GM15510 (cell line): ENCODE data around the gene ADAM15.

Experiments
- POLR2A ChIP-seq: IDR thresholded peaks from 3 replicates; pipeline ENCODE4 v1.6.1; 2011; ENCODE audit warnings: borderline replicate concordance; ENCODE audit not compliant: insufficient read length; ENCODE audit errors: extremely low read depth

ADAM15 gene

GRCh38 chr1:155066777-155067176, 15.7 kb downstream of the ADAM15 start:
- no peak for TF ChIP-seq POLR2A

DNA sequence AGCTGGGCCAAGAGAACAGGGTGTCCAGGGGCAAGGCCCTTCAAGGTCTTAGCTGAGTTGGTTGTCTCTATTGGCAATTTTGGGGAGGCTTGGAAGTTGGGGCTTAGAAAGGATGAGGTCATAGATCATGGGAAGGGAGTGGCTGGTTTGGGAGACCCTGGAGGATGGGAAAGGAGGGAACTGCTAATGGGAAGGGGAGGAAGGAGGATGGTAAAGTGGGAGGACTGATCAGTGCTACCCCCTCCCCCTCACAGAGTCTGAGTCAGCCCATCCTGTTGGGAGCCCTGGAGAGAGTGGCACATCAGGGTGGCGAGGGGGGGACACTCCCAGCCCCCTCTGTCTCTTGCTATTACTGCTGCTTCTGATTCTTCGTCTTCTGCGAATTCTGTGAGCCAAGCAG, 17.5 kb downstream of the ADAM15 start:
- TF ChIP-seq POLR2A = no peak

DNA sequence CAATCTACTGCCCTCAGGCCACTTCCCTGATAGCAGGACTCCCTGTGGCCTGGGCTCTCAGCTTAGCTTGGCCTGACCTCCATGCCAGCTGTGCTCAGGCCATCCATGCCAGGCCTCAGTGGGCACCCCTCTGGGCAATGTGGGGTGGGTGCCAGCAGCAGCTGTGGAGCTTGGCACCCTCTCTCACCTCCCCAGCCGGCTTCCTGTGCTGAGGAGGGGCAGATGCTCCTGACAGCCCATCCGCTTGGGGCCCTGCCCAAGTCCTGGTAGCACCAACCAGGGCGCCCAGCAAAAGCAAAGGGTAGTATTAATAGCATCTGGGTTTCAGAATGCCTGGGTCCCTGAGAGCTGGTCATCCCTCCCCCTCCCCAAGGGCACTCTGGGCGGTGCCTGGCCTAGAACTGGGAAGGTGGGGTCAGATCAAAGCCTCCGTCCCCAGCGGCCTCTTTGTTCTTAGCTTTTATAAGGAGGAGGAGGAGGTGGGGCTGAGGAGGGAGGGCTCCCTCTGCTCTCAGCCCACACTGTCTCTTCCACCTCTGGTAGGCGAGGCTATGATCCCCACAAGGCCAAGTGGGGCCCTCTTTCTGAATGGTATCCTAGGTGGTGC, 18.5 kb downstream of the ADAM15 start:
- TF ChIP-seq POLR2A = no peak

- TF ChIP-seq POLR2A = no peak
These were observed 19.1 kb downstream of the ADAM15 start for GRCh38 chr1:155070158-155070621.

- no peak for TF ChIP-seq POLR2A
These were observed 19.8 kb downstream of the ADAM15 start for GRCh38 chr1:155070721-155071569.

- TF ChIP-seq POLR2A = no peak
These were observed 20.6 kb downstream of the ADAM15 start for GRCh38 chr1:155071701-155072100.

DNA sequence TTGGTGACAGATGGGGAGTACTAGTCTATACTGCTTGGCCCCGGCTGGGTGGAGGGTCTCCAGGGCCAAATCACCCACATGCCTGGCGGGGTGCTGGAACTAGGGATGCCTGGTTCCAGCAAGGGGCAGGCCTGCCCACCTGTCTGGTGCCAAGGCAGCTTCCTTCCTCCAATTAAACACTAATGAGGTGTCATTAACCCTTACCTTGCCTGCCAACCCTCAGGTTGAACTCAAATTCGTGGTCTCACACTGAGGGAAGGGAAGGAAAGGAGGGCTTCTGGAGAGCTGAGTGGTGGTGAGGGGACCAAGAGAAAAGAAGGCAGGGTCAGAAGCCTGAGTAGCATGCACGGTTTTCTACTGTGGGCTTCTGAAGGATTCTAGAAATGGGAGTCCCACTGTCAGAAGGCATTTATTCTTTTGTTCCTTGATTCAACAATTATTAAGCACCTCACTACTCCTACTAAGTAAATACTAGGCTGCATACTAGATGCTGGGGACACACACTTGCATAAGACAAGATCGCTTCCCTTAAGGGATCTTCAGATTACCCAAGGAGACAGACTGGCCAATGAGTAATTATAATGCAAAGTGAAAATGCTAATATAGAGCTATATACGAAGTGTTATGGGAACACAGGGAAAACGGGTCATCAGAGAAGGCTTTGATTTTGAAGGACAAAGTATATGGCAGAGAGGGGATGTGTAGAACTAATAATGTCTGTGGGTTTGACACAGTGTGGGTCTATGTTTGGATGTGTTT, 21.6 kb downstream of the ADAM15 start:
- TF ChIP-seq POLR2A = no peak

DNA sequence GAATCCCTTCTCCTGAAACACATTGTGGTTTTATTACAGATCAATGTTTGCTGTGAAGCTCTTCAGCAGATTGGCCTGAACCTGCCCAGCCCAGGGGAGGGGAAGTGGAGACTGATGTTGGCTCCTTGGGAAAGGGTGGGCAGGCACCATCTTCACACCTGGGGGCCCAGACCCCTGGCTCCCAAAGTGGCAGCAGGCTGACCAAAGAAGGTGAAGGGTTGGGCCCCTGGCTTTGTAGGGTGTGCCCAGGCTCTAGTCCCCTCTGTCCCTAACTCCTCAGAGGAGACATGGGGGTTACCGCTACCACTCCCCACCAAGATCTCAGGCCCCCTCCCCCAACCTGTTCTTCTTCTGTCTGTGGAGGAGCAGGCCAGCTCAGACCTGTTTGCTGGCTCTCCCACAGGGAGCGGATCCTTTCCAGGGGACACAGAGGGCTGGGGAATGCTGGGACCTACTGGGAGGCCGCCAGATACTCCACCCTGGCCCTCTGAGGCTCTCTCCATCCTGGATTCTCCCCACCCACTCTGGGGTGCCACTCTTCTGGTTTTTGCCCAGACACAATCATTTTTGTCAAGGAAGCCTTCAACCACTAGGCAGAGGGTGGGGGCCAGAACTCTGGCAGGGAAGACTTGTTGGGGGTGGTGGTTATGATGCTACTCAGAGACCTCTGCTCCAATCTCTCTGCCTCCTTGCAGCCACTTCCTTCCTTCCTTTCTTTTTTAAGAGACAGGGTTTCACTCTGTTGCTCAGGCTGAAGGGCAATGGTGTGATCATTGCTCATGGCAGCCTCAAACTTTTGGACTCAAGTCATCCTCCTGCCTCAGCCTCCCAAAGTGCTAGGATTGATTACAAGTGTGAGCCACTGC, 22.5 kb downstream of the ADAM15 start:
- no peak for TF ChIP-seq POLR2A

- TF ChIP-seq POLR2A = no peak
These were observed 24.4 kb downstream of the ADAM15 start for GRCh38 chr1:155075535-155075934.

DNA sequence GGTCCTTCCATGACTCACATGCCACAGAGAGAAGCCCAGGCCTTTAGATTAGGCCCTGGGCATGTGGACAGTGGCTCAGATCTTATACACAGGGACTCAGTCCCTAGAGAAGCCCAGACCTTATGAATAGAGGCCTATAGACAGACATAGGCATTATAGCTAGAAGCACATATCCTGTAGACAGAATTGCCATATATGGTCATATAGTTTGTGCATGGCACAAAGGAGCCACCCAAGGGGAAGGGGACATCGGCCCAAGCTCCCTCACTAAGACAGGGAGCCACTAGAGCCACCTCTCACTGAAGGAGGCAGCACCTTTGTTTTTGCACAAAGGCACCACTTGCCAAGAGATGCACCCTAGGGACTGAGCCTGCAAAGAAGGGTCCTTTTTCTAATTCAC, 25.3 kb downstream of the ADAM15 start:
- TF ChIP-seq POLR2A = no peak

DNA sequence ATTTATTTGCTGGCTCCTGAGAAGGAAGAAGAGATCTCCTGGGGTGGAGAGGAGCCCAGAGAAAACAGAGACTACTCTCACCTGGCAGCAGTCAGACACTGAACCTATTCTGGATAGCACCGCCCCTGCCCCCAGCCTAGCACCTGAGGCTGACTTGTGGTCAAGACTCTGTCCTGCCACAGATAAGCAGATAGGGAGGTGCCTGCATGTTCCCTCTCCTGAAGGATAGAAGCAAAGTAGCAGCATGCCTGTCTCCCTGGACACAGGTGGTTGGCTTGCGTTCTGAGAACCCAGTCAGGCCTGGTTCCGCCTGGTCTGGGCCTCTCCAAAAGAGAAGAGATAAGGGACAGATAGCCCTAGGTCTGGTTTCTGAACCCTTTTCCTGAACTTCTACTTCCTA, 26.2 kb downstream of the ADAM15 start:
- no peak for TF ChIP-seq POLR2A

GRCh38 chr1:155077758-155078445, 26.8 kb downstream of the ADAM15 start:
- TF ChIP-seq POLR2A = no peak

DNA sequence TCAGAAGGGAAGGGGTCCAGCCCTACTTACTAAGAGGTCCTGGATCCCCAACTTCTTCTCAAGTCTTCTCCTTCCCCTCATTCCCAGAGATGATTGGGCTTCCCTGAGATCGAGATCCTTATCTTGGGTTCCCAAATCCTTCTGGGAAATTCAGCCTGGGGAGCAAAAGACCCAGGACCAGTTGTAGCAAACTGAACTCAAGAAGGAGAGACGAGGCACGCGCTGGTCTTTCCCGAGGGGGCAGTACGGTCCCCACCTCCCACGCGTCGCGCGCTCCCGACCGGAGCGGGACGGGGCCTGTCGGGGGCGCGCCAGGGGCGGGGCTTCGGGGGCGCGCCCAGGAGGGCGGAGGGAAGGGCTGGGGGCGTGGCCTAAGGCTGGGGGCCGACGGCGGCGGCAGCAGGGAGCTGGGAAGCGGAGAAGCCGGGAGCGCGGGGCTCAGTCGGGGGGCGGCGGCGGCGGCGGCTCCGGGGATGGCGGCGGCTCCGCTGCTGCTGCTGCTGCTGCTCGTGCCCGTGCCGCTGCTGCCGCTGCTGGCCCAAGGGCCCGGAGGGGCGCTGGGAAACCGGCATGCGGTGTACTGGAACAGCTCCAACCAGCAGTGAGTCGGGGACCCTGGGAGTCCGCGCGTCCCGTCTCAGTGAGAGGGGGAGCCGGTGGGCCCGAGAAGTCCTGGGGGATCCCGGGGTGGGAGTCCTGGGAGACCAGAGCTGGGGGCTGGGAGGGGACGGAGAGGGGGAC, 27.5 kb downstream of the ADAM15 start, which contains the start of gene EFNA3:
Gene EFNA3, plus strand, starts transcription at position 369 of the 741 bp plus-strand sequence. Its CDS starts 105 bp downstream, at position 474.
- TF ChIP-seq POLR2A = no peak
